ENCODE measurements around the gene CD36.

GRCh38 chr7:80677629-80678028, 39.2 kb downstream of the CD36 start:
- no peak for TF ChIP-seq GATA3 (IDR thresholded peaks at IDR 0.05; ENCODE audit: low read depth, low read length)
- TF ChIP-seq GATA2 (IDR thresholded peaks at IDR 0.05; ENCODE audit: low read depth, low read length), result no peak
